ENCODE measurements around the gene TBX15.

- TF ChIP-seq EZH2phosphoT487 (IDR thresholded peaks at IDR 0.05; ENCODE audit: insufficient read depth, low read depth) (no peak), EZH2 (IDR thresholded peaks at IDR 0.05; ENCODE audit: insufficient read depth, poor library complexity, severe bottlenecking) (no peak)
Observed at GRCh38 chr1:118977600-118977999, 10.5 kb downstream of the TBX15 start.

Measured in GM23248 (cell line).